Measurements from ENCODE around the gene DYNC1I2. TPM values are rescaled to one million over a fixed set of nuclear protein-coding genes. Genes with fewer than 3 reads are reported as not detected.
"Not testable (repeated sequence)": the region's sequence is repeated elsewhere in the genome, so short reads cannot be mapped to it uniquely, and the experiment has no call there.

The DYNC1I2 gene
- total RNA-seq, 1 experiment from 2014 or later, result 196 TPM

DNA sequence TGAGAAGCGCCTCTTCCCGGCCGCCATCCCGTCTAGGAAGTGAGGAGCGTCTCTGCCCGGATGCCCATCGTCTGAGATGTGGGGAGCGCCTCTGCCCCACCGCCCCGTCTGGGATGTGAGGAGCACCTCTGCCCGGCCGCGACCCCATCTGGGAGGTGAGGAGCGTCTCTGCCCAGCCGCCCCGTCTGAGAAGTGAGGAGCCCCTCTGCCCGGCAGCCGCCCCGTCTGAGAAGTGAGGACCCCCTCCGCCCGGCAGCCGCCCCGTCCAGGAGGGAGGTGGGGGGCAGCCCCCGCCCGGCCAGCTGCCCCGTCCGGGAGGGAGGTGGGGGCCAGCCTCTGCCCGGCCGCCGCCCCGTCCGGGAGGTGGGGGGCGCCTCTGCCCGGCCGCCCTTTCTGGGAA lies 87.3 kb downstream of the DYNC1I2 start:
- DNase-seq (ENCODE audit: low read depth), result not testable (repeated sequence)

GRCh38 chr2:171778515-171778914 lies 91.2 kb downstream of the DYNC1I2 start:
- no peak for DNase-seq (ENCODE audit: low read depth)

DNA sequence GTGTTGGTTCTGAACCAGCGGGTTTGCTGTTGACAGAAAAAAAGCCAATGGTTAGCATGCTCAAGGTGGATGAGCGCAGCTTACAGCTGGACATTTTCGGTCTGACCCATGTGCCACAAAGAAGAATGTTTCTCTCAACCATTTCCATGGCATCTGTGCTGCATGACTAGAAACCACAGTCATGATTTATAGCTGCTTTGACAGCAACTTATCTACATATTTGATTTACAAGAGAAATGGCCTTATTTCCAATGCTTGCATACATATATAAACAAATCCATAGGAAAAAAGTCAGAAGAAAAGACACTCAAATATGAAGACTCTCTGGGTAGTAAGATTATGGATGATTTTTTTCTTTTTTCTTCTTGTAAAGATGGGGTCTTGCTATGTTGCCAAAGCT lies 98.2 kb downstream of the DYNC1I2 start:
- no peak for DNase-seq (ENCODE audit: low read depth)

GRCh38 chr2:171787333-171788072 lies 100.2 kb downstream of the DYNC1I2 start:
- DNase-seq (ENCODE audit: low read depth), result no peak

GRCh38 chr2:171788316-171788993 lies 101.2 kb downstream of the DYNC1I2 start:
- DNase-seq (ENCODE audit: low read depth), result no peak

DNA sequence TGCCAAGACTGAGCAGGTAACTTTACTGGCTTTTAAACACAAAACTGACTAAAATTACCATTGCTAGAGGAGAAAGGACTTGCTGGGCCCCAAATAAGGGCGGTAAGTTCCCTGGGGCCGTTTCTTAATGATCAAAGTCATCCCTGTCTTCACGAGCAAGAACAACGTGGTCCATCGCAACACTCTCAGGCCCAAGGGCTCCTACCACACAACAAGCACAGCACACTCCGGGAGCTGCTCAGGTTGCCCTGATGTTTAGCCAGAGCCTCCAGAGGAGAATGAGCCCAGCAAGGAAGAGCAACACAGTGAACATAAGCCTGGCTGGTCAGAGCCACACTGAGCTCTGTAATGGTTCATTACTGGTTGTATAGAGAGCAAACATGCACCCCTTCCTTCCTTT lies 102.7 kb downstream of the DYNC1I2 start:
- DNase-seq (ENCODE audit: low read depth), result no peak

GRCh38 chr2:171791361-171791760 lies 104.1 kb downstream of the DYNC1I2 start:
- DNase-seq (ENCODE audit: low read depth), result no peak

- DNase-seq (ENCODE audit: low read depth), result no peak
Observed at GRCh38 chr2:171792157-171792556, 104.9 kb downstream of the DYNC1I2 start.

- no peak for DNase-seq (ENCODE audit: low read depth)
Observed at GRCh38 chr2:171792886-171793580, 105.8 kb downstream of the DYNC1I2 start.

DNA sequence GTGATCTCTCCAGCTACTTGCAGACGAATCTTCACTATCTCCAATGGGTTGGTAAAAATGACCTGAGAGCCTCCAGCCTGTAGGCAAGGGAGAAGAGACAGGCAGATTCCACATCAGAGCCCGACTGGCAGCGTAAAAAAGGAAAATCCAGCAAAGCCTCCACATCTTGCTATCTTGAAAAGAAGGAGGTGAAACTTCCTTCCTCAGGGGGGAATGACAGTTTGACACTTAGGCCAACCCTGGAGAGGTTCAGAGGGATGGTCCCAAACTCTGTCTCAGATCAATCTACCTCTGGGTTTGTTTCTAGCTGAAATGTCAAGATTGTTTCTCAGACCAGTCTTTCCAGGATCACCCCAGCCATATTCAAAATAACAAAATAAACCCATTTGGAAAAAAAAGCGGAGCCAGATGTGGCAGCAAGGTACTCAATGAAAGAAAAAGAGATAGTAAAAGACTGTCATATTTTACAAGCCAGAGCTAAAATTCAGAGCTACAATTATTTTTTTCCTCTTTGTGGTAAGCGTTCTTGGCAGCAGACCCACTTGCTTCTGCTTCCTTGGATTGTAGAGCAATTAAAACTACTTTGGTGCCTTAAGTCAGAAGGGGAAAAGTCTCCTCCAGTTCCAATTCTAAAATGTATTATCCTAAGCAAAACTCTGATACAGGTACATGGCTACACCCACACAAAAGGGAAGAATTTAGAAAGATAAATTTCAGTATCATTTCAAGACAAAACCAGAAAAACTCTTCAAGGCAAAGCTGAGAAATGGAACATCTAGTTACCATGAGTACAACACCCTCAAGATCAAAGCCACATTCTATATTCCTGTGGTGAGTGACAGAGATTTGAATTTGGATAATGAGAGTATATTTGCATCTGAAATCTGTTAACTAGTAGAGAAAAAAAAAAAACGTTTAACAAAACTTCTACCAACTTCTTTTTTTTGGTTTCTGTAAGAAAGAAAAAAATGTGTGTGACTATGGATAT lies 106.7 kb downstream of the DYNC1I2 start:
- DNase-seq (ENCODE audit: low read depth), result no peak

- DNase-seq (ENCODE audit: low read depth), result no peak
Observed at GRCh38 chr2:171794918-171795317, 107.6 kb downstream of the DYNC1I2 start.

Other genes starting within 250 kb of the DYNC1I2 start
- gene CYBRD1, start 165.0 kb upstream of the DYNC1I2 start, total RNA-seq (2014; rRNA removed), result 102 and 120 TPM in 2 replicates
- 15.4 and 20.0 TPM in 2 replicates for gene SLC25A12, start 206.8 kb downstream of the DYNC1I2 start, total RNA-seq (2014; rRNA removed)
- 76.8 and 87.5 TPM in 2 replicates for gene HAT1, start 235.0 kb downstream of the DYNC1I2 start, total RNA-seq (2014; rRNA removed)

Measured in LHCN-M2 (cell line).